ENCODE measurements around the gene RPL11.

GRCh38 chr1:23709229-23709628, 17.6 kb downstream of the RPL11 start:
- TF ChIP-seq, protein P1, sequence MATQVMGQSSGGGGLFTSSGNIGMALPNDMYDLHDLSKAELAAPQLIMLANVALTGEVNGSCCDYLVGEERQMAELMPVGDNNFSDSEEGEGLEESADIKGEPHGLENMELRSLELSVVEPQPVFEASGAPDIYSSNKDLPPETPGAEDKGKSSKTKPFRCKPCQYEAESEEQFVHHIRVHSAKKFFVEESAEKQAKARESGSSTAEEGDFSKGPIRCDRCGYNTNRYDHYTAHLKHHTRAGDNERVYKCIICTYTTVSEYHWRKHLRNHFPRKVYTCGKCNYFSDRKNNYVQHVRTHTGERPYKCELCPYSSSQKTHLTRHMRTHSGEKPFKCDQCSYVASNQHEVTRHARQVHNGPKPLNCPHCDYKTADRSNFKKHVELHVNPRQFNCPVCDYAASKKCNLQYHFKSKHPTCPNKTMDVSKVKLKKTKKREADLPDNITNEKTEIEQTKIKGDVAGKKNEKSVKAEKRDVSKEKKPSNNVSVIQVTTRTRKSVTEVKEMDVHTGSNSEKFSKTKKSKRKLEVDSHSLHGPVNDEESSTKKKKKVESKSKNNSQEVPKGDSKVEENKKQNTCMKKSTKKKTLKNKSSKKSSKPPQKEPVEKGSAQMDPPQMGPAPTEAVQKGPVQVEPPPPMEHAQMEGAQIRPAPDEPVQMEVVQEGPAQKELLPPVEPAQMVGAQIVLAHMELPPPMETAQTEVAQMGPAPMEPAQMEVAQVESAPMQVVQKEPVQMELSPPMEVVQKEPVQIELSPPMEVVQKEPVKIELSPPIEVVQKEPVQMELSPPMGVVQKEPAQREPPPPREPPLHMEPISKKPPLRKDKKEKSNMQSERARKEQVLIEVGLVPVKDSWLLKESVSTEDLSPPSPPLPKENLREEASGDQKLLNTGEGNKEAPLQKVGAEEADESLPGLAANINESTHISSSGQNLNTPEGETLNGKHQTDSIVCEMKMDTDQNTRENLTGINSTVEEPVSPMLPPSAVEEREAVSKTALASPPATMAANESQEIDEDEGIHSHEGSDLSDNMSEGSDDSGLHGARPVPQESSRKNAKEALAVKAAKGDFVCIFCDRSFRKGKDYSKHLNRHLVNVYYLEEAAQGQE (IDR thresholded peaks at IDR 0.05; ENCODE audit: borderline replicate concordance) = no peak
- TF ChIP-seq, protein P2, sequence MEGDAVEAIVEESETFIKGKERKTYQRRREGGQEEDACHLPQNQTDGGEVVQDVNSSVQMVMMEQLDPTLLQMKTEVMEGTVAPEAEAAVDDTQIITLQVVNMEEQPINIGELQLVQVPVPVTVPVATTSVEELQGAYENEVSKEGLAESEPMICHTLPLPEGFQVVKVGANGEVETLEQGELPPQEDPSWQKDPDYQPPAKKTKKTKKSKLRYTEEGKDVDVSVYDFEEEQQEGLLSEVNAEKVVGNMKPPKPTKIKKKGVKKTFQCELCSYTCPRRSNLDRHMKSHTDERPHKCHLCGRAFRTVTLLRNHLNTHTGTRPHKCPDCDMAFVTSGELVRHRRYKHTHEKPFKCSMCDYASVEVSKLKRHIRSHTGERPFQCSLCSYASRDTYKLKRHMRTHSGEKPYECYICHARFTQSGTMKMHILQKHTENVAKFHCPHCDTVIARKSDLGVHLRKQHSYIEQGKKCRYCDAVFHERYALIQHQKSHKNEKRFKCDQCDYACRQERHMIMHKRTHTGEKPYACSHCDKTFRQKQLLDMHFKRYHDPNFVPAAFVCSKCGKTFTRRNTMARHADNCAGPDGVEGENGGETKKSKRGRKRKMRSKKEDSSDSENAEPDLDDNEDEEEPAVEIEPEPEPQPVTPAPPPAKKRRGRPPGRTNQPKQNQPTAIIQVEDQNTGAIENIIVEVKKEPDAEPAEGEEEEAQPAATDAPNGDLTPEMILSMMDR (IDR thresholded peaks at IDR 0.05; ENCODE audit: poor library complexity, severe bottlenecking) = no peak
- no peak for TF ChIP-seq TAF1 (IDR thresholded peaks at IDR 0.05; ENCODE audit: low read depth)
- no peak for TF ChIP-seq EZH2 (IDR thresholded peaks at IDR 0.05; ENCODE audit: borderline replicate concordance, insufficient read depth, low read length, poor library complexity, severe bottlenecking)
- TF ChIP-seq RAD21 (conservative IDR thresholded peaks at IDR 0.05) = no peak
- TF ChIP-seq POLR2AphosphoS5 (IDR thresholded peaks at IDR 0.05) = no peak
